Neural progenitor cell (in vitro differentiated cells): Measurements from ENCODE around the gene PEX14. TPM values are rescaled to one million over a fixed set of nuclear protein-coding genes. Genes with fewer than 3 reads are reported as not detected.

Experiments used
- DNase-seq: peaks from one replicate; pipeline ENCODE4 v3.0.0-alpha.2; 2016; ENCODE audit warnings: low spot score
- H2AFZ ChIP-seq: fragments of 200-600 bp; sonication (generic); replicated peaks from 2 replicates; pipeline ENCODE4 v1.6.1; 2016; ENCODE audit warnings: antibody characterized with exemption
- H3F3A ChIP-seq: fragments of 200-600 bp; sonication (generic); 2 replicates; pipeline ENCODE4 v1.6.1; 2016; ENCODE audit warnings: antibody characterized with exemption, low read depth
- H3K27ac ChIP-seq: fragments of 200-600 bp; sonication (generic); 2 replicates; pipeline ENCODE4 v1.5.1; 2016; ENCODE audit warnings: mild to moderate bottlenecking
- H3K27me3 ChIP-seq: fragments of 200-600 bp; sonication (generic); 2 replicates; pipeline ENCODE4 v1.6.1; 2016; ENCODE audit warnings: mild to moderate bottlenecking, moderate library complexity
- H3K36me3 ChIP-seq: fragments of 200-600 bp; sonication (generic); 2 replicates; pipeline ENCODE4 v1.5.1; 2016
- H3K4me1 ChIP-seq: fragments of 200-600 bp; sonication (generic); 2 replicates; pipeline ENCODE4 v1.6.1; 2016; ENCODE audit warnings: mixed run types
- H3K4me2 ChIP-seq: fragments of 200-600 bp; sonication (generic); 2 replicates; pipeline ENCODE4 v1.6.1; 2016
- H3K4me3 ChIP-seq: fragments of 200-600 bp; sonication (generic); 2 replicates; pipeline ENCODE4 v1.5.1; 2016
- H3K79me2 ChIP-seq: fragments of 200-600 bp; sonication (generic); 2 replicates; pipeline ENCODE4 v1.6.1; 2016; ENCODE audit warnings: low read depth
- H3K9ac ChIP-seq: fragments of 200-600 bp; sonication (generic); 2 replicates; pipeline ENCODE4 v1.6.1; 2016
- H3K9me3 ChIP-seq: fragments of 200-600 bp; sonication (generic); 2 replicates; pipeline ENCODE4 v1.5.1; 2016; ENCODE audit warnings: low read depth
- H4K20me1 ChIP-seq: fragments of 200-600 bp; sonication (generic); 2 replicates; pipeline ENCODE4 v1.6.1; 2016; ENCODE audit warnings: low read depth
- H3K27ac Mint-ChIP-seq: 3 replicates; pipeline ENCODE4 v1.8.0; 2021; ENCODE audit warnings: mixed read lengths
- H3K27me3 Mint-ChIP-seq: 2 replicates; pipeline ENCODE4 v1.8.0; 2022; ENCODE audit warnings: low read depth, mild to moderate bottlenecking, inconsistent platforms, moderate library complexity, mixed read lengths; ENCODE audit not compliant: insufficient read depth
- H3K36me3 Mint-ChIP-seq: 3 replicates; pipeline ENCODE4 v1.8.0; 2021; ENCODE audit warnings: mixed read lengths
- H3K4me1 Mint-ChIP-seq: 3 replicates; pipeline ENCODE4 v1.8.0; 2021; ENCODE audit warnings: mixed read lengths
- H3K4me3 Mint-ChIP-seq: 3 replicates; pipeline ENCODE4 v1.8.0; 2021; ENCODE audit warnings: mild to moderate bottlenecking, moderate library complexity, mixed read lengths
- H3K9me3 Mint-ChIP-seq: 3 replicates; pipeline ENCODE4 v1.8.0; 2020; ENCODE audit warnings: mixed read lengths
- EZH2 ChIP-seq: fragments of 200-600 bp; sonication (generic); IDR thresholded peaks from 2 replicates; pipeline ENCODE4 v1.6.1; 2017; ENCODE audit warnings: antibody characterized with exemption, mild to moderate bottlenecking, moderate library complexity
- EZH2phosphoT487 ChIP-seq: fragments of 200-600 bp; sonication (generic); IDR thresholded peaks from 2 replicates; pipeline ENCODE4 v1.6.1; 2017; ENCODE audit warnings: antibody characterized with exemption
- total RNA-seq: library from RNA; depleted of rRNA; stranded (reverse); fragments of >200 nt; gene quantifications from 2 replicates; pipeline ENCODE4 v1.2.3, GENCODE V29; 2015; ENCODE audit warnings: low replicate concordance
- TF ChIP-seq, protein P1 (sequence below): fragments of 200-600 bp; sonication (generic); IDR thresholded peaks from 2 replicates; pipeline ENCODE4 v1.5.1; 2017; ENCODE audit warnings: antibody characterized with exemption, mild to moderate bottlenecking

The PEX14 gene
- total RNA-seq, 1 donor from 2014 or later = 9.3 TPM

DNA sequence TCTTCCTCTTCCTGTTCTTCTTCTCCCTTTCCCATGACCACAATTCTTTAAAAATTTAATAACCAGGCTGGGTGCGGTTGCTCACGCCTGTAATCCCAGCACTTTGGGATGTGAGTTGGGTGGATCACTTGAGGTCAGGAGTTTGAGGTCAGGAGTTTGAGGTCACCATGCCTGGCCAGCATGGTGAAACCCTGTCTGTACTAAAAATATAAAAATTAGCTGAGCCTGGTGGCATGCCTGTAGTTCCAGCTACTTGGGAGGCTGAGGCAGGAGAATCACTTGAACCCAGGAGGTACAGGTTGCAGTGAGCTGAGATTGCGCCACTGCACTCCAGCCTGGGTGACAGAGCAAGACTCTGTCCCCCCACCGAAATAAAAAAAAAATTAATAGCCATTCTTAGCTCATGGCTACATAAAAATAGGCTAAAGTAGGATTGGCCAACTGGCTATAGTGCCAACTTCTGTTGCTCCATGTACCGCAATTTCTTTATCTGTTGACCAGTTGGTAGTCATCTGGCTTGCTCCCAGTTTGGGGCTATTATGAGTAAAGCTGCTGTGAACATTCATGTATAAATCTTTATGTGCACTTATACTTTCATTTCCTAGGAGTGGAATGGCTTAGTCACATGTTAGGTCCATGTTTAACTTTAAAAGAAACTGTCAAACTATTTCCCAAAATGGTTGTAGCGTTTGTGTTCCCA is 136.3 kb downstream of the PEX14 start:
- no peak overlapping the region for H3K9ac ChIP-seq
- H3K27ac Mint-ChIP-seq = no peak overlapping the region
- H3K4me3 ChIP-seq = no peak overlapping the region
- no peak overlapping the region for H3K4me3 Mint-ChIP-seq
- no peak overlapping the region for H3K4me2 ChIP-seq
- peaks cover 25% of the 10 kb centered on the region for H4K20me1 ChIP-seq
- H3K27ac ChIP-seq = no peak overlapping the region
- peaks cover 11% of the 10 kb centered on the region for H3K4me1 Mint-ChIP-seq
- no peaks in the 10 kb centered on the region for H3K79me2 ChIP-seq
- H3K9me3 Mint-ChIP-seq = no peaks in the 10 kb centered on the region
- no peaks in the 10 kb centered on the region for H3K36me3 ChIP-seq
- H3K27me3 ChIP-seq = no peaks in the 10 kb centered on the region
- no peaks in the 10 kb centered on the region for H3K27me3 Mint-ChIP-seq
- H3K4me1 ChIP-seq = peaks cover 14% of the 10 kb centered on the region
- no peak for TF ChIP-seq EZH2
- TF ChIP-seq, protein P1, sequence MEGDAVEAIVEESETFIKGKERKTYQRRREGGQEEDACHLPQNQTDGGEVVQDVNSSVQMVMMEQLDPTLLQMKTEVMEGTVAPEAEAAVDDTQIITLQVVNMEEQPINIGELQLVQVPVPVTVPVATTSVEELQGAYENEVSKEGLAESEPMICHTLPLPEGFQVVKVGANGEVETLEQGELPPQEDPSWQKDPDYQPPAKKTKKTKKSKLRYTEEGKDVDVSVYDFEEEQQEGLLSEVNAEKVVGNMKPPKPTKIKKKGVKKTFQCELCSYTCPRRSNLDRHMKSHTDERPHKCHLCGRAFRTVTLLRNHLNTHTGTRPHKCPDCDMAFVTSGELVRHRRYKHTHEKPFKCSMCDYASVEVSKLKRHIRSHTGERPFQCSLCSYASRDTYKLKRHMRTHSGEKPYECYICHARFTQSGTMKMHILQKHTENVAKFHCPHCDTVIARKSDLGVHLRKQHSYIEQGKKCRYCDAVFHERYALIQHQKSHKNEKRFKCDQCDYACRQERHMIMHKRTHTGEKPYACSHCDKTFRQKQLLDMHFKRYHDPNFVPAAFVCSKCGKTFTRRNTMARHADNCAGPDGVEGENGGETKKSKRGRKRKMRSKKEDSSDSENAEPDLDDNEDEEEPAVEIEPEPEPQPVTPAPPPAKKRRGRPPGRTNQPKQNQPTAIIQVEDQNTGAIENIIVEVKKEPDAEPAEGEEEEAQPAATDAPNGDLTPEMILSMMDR = no peak
- TF ChIP-seq EZH2phosphoT487 = no peak
- H2AFZ ChIP-seq = no peak overlapping the region
- H3F3A ChIP-seq = peaks cover 10% of the 10 kb centered on the region
- H3K36me3 Mint-ChIP-seq = peaks cover 4% of the 10 kb centered on the region
- H3K9me3 ChIP-seq = no peaks in the 10 kb centered on the region
- DNase-seq = no peak

DNA sequence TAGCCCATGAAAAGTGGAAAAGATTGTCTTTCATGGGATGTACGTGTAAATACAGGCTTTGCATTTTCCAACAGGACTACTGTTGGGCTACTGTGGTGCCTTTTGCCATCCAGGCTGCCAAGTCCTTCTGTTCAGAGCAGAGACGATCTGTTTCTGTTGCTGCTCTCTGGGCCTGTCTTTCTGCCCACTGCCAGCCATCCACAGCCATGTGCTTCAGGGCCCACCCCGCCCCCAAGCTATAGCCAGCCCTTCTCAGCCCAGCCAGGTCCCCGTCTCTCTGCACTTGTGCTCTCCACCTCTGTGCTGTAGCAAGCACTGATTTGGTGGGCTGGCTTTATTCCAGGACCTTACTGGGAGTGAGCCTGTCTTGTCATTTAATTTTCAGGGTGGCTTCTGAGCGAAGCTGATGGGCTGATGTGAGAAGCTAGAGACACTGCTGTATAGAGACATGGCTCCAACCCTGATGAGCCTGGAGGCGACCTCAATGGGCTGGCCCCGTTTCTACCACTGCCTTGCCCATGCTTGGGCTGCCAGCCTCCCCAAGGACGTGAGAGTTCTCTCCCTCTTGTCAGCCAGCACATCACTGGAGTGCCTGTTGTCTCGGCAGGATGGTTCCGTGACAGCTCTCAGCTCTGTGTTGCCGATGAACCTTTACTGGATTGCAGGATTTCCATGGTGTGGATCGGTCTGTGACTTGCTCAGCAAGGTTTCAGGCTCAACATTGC is 137.8 kb downstream of the PEX14 start:
- H4K20me1 ChIP-seq = peaks cover 31% of the 10 kb centered on the region
- H3K79me2 ChIP-seq = no peaks in the 10 kb centered on the region
- H3K9me3 Mint-ChIP-seq = no peaks in the 10 kb centered on the region
- no peaks in the 10 kb centered on the region for H3K36me3 ChIP-seq
- no peak overlapping the region for H3K27ac ChIP-seq
- no peak overlapping the region for H3K4me3 ChIP-seq
- peaks cover 2% of the 10 kb centered on the region for H3K27me3 Mint-ChIP-seq
- H3K4me1 ChIP-seq = peaks cover 14% of the 10 kb centered on the region
- H3K9ac ChIP-seq = no peak overlapping the region
- no peaks in the 10 kb centered on the region for H3K27me3 ChIP-seq
- no peak for DNase-seq
- H3K4me2 ChIP-seq = no peak overlapping the region
- H3K4me1 Mint-ChIP-seq = peaks cover 11% of the 10 kb centered on the region
- no peak overlapping the region for H2AFZ ChIP-seq
- TF ChIP-seq, protein P1 = no peak
- no peak overlapping the region for H3K4me3 Mint-ChIP-seq
- H3F3A ChIP-seq = peaks cover 10% of the 10 kb centered on the region
- H3K27ac Mint-ChIP-seq = no peak overlapping the region
- no peaks in the 10 kb centered on the region for H3K36me3 Mint-ChIP-seq
- H3K9me3 ChIP-seq = no peaks in the 10 kb centered on the region

DNA sequence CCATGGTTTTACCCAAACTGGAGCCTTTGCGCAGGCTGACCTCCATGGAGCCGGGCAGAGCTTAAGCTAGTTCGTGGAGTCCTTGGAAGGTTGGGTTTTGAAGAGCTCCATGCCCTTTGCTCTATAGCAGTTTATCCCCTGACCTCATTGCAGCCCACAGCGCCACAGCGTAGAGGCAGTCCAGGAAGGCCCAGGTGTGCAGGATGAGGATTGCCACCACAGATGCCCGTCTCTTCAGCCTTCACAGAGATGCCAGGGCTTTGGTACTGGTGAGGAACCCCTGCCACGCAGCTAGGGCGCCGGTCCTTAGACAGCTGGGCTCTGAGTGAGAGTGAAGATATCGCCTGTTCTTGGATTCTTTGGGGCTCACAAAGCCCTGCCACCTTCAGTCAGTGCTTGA is 138.6 kb downstream of the PEX14 start:
- H3K36me3 Mint-ChIP-seq = no peaks in the 10 kb centered on the region
- peaks cover 11% of the 10 kb centered on the region for H3K4me1 Mint-ChIP-seq
- no peak overlapping the region for H3K4me2 ChIP-seq
- H3K9ac ChIP-seq = no peak overlapping the region
- no peak overlapping the region for H3K4me3 ChIP-seq
- H3K4me3 Mint-ChIP-seq = no peak overlapping the region
- peaks cover 8% of the 10 kb centered on the region for H3F3A ChIP-seq
- H3K27ac Mint-ChIP-seq = no peak overlapping the region
- H3K27me3 Mint-ChIP-seq = peaks cover 2% of the 10 kb centered on the region
- H2AFZ ChIP-seq = no peak overlapping the region
- no peak overlapping the region for H3K27ac ChIP-seq
- H3K27me3 ChIP-seq = no peaks in the 10 kb centered on the region
- no peaks in the 10 kb centered on the region for H3K79me2 ChIP-seq
- no peaks in the 10 kb centered on the region for H3K9me3 Mint-ChIP-seq
- no peak for TF ChIP-seq EZH2phosphoT487
- TF ChIP-seq EZH2 = no peak
- TF ChIP-seq, protein P1 = no peak
- no peaks in the 10 kb centered on the region for H3K9me3 ChIP-seq
- no peak for DNase-seq
- peaks cover 31% of the 10 kb centered on the region for H4K20me1 ChIP-seq
- H3K4me1 ChIP-seq = peaks cover 14% of the 10 kb centered on the region
- H3K36me3 ChIP-seq = no peaks in the 10 kb centered on the region
